H1 (cell line): ENCODE data around the gene SRPX. TPM values are rescaled to one million over a fixed set of nuclear protein-coding genes. Genes with fewer than 3 reads are reported as not detected.

ENCODE experiments used
- CTCF ChIA-PET: fragments of 300-600 bp; sonication (Branson Sonifier 250); formaldehyde crosslinking; loops from one replicate; lab custom pipeline; 2021; ENCODE audit not compliant: partially characterized antibody; lab: Charles Lee
- POLR2A ChIA-PET: fragments of 300-600 bp; sonication (Branson Sonifier 250); formaldehyde crosslinking; loops from one replicate; lab custom pipeline; 2021; ENCODE audit warnings: inconsistent platforms; ENCODE audit not compliant: partially characterized antibody; lab: Charles Lee
- DNase-seq, 2 experiments: peaks; one replicate each; pipeline versions ENCODE4 v3.0.0 to v3.0.0-alpha.2; 2010 to 2022; ENCODE audit warnings: low spot score in 2 of 2, low read depth in 1 of 2, mixed read lengths in 1 of 2
- FAIRE-seq: peaks from 2 replicates; lab custom pipeline; 2011; peaks lifted over from hg19 to GRCh38; lab: Jason Lieb, UNC
- H2AFZ ChIP-seq: 2 replicates; pipeline ENCODE4 v1.8.1; 2012; ENCODE audit warnings: low read length, inconsistent platforms
- H2AK5ac ChIP-seq: 2 replicates; pipeline ENCODE4 v1.6.1; 2013; ENCODE audit warnings: low read depth, low read length
- H2BK120ac ChIP-seq: replicated peaks from 2 replicates; pipeline ENCODE3; 2013; ENCODE audit warnings: low read depth, low read length, inconsistent platforms
- H2BK12ac ChIP-seq: 2 replicates; pipeline ENCODE4 v1.6.1; 2013; ENCODE audit warnings: low read depth, low read length
- H2BK15ac ChIP-seq: 2 replicates; pipeline ENCODE4 v1.6.1; 2013; ENCODE audit warnings: low read length
- H2BK20ac ChIP-seq: 2 replicates; pipeline ENCODE4 v1.6.1; 2013; ENCODE audit warnings: low read length
- H2BK5ac ChIP-seq: 2 replicates; pipeline ENCODE4 v1.6.1; 2013; ENCODE audit warnings: low read depth, low read length
- H3K14ac ChIP-seq: 2 replicates; pipeline ENCODE4 v1.6.1; 2013; ENCODE audit warnings: inconsistent platforms; ENCODE audit not compliant: insufficient read length
- H3K18ac ChIP-seq: 2 replicates; pipeline ENCODE4 v1.6.1; 2013; ENCODE audit warnings: low read length; ENCODE audit errors: extremely low read depth
- H3K23ac ChIP-seq: 2 replicates; pipeline ENCODE4 v1.6.1; 2013; ENCODE audit warnings: inconsistent platforms; ENCODE audit not compliant: insufficient read length
- H3K23me2 ChIP-seq: 2 replicates; pipeline ENCODE4 v1.6.1; 2013; ENCODE audit warnings: low read depth, low read length
- H3K27ac ChIP-seq: 2 replicates; pipeline ENCODE4 v1.6.1; 2011; ENCODE audit warnings: low read depth, low read length, inconsistent platforms
- H3K27me3 ChIP-seq, 4 experiments: replicated peaks in 1 of 4; 1 replicate in 1 of 4; 2 replicates in 3 of 4; pipeline versions ENCODE4 v1.6.1 to v1.8.1; 2011 to 2013; ENCODE audit warnings: low read length in 3 of 4, mild to moderate bottlenecking in 3 of 4, inconsistent platforms in 2 of 4, mixed read lengths in 2 of 4, moderate library complexity in 1 of 4; ENCODE audit not compliant: control insufficient read depth in 3 of 4, insufficient read depth in 3 of 4; ENCODE audit errors: extremely low read depth in 1 of 4
- H3K36me3 ChIP-seq, 4 experiments: 2 replicates each; pipeline versions ENCODE4 v1.6.1 to v1.8.1; 2011 to 2013; ENCODE audit warnings: mild to moderate bottlenecking in 4 of 4, low read length in 3 of 4, moderate library complexity in 2 of 4, control low read depth in 1 of 4, inconsistent platforms in 1 of 4; ENCODE audit not compliant: insufficient read depth in 4 of 4, control insufficient read depth in 2 of 4
- H3K4ac ChIP-seq: replicated peaks from 2 replicates; pipeline ENCODE3; 2013; ENCODE audit warnings: low read length, low read depth, mixed read lengths, inconsistent platforms; ENCODE audit not compliant: insufficient read length
- H3K4me1 ChIP-seq, 4 experiments: replicated peaks in 1 of 4; 1 replicate in 1 of 4; 2 replicates in 3 of 4; pipeline versions ENCODE4 v1.6.1 to v1.8.1; 2011 to 2013; ENCODE audit warnings: low read length in 3 of 4, inconsistent platforms in 2 of 4, mixed read lengths in 1 of 4; ENCODE audit not compliant: insufficient read depth in 4 of 4, control insufficient read depth in 3 of 4
- H3K4me2 ChIP-seq, 2 experiments: 2 replicates each; pipeline versions ENCODE4 v1.6.1 to v1.8.1; 2011 to 2013; ENCODE audit warnings: low read depth in 2 of 2, low read length in 2 of 2, control low read depth in 1 of 2, inconsistent platforms in 1 of 2, mild to moderate bottlenecking in 1 of 2; ENCODE audit not compliant: insufficient read depth in 1 of 2
- H3K4me3 ChIP-seq, 4 experiments: fragments of 200-600, 300-600 bp in 1 of 4; sonication (generic), shearing (Covaris generic), sonication (Bioruptor Twin) in 1 of 4; 2 replicates each; pipeline versions ENCODE4 v1.5.1 to v1.8.1; 2011 to 2016; ENCODE audit warnings: low read length in 4 of 4, low read depth in 3 of 4, control low read depth in 2 of 4, inconsistent platforms in 2 of 4, mild to moderate bottlenecking in 2 of 4, mixed read lengths in 1 of 4, moderate library complexity in 1 of 4; ENCODE audit not compliant: insufficient read depth in 2 of 4; ENCODE audit errors: extremely low read depth in 1 of 4
- H3K56ac ChIP-seq: replicated peaks from 2 replicates; pipeline ENCODE3; 2013; ENCODE audit warnings: low read depth, mild to moderate bottlenecking, mixed read lengths, low read length, inconsistent platforms; ENCODE audit not compliant: insufficient read length
- H3K79me1 ChIP-seq: 2 replicates; pipeline ENCODE4 v1.6.1; 2013; ENCODE audit warnings: low read depth, low read length, control low read depth
- H3K79me2 ChIP-seq, 2 experiments: 2 replicates each; pipeline versions ENCODE4 v1.6.1 to v1.8.1; 2012 to 2013; ENCODE audit warnings: low read length in 2 of 2, mild to moderate bottlenecking in 2 of 2, inconsistent platforms in 1 of 2; ENCODE audit not compliant: insufficient read depth in 2 of 2, control insufficient read depth in 1 of 2
- H3K9ac ChIP-seq, 4 experiments: replicated peaks in 1 of 4; 1 replicate in 1 of 4; 2 replicates in 3 of 4; pipeline versions ENCODE4 v1.6.1 to v1.8.1; 2011 to 2013; ENCODE audit warnings: low read depth in 3 of 4, low read length in 3 of 4, control low read depth in 2 of 4, mild to moderate bottlenecking in 2 of 4, moderate library complexity in 2 of 4, inconsistent platforms in 1 of 4; ENCODE audit errors: extremely low read depth in 1 of 4
- H3K9me3 ChIP-seq, 2 experiments: 2 replicates each; pipeline versions ENCODE4 v1.6.1 to v1.8.1; 2012 to 2013; ENCODE audit warnings: mild to moderate bottlenecking in 2 of 2, moderate library complexity in 2 of 2, control low read depth in 1 of 2, inconsistent platforms in 1 of 2, low read depth in 1 of 2, low read length in 1 of 2, mixed read lengths in 1 of 2; ENCODE audit not compliant: insufficient read depth in 2 of 2
- H4K20me1 ChIP-seq, 2 experiments: replicated peaks in 1 of 2; 2 replicates each; pipeline versions ENCODE3 to v1.8.1; 2011 to 2013; ENCODE audit warnings: inconsistent platforms in 2 of 2, low read length in 2 of 2, mild to moderate bottlenecking in 1 of 2; ENCODE audit not compliant: insufficient read depth in 2 of 2, control insufficient read depth in 1 of 2
- H4K5ac ChIP-seq: 2 replicates; pipeline ENCODE4 v1.6.1; 2013; ENCODE audit warnings: low read length, low read depth, mixed read lengths, inconsistent platforms; ENCODE audit not compliant: insufficient read length
- H4K8ac ChIP-seq: 2 replicates; pipeline ENCODE4 v1.8.0; 2013; ENCODE audit warnings: mild to moderate bottlenecking, moderate library complexity, low read length, inconsistent platforms; ENCODE audit not compliant: insufficient read depth; ENCODE audit errors: extremely low read depth
- H4K91ac ChIP-seq: replicated peaks from 2 replicates; pipeline ENCODE3; 2013; ENCODE audit warnings: low read length, mixed read lengths, inconsistent platforms; ENCODE audit not compliant: insufficient read length
- CBX8 ChIP-seq: fragments of 300-800, 300-1000 bp; sonication (generic); IDR thresholded peaks from 2 replicates; pipeline ENCODE4 v1.7.1; 2016; ENCODE audit warnings: low read depth, low read length, borderline replicate concordance
- CREB1 ChIP-seq: IDR thresholded peaks from 2 replicates; pipeline ENCODE4 v1.6.1; 2012; ENCODE audit warnings: inconsistent platforms
- CTCF ChIP-seq, 3 experiments: IDR thresholded peaks; 1 replicate in 2 of 3; 2 replicates in 1 of 3; pipeline versions ENCODE4 v1.5.1 to v1.6.1; 2011; ENCODE audit warnings: low read length in 3 of 3, mild to moderate bottlenecking in 3 of 3, inconsistent platforms in 2 of 3, low read depth in 1 of 3, moderate library complexity in 1 of 3; ENCODE audit not compliant: insufficient read depth in 1 of 3; ENCODE audit errors: control extremely low read depth in 1 of 3
- GABPA ChIP-seq: IDR thresholded peaks from 2 replicates; pipeline ENCODE4 v1.6.1; 2011; ENCODE audit warnings: mild to moderate bottlenecking, low read length, moderate library complexity, borderline replicate concordance; ENCODE audit not compliant: insufficient read depth
- HDAC2 ChIP-seq, 2 experiments: fragments of 300-600 bp in 1 of 2; sonication (generic) in 1 of 2; IDR thresholded peaks; 2 replicates each; pipeline ENCODE4 v1.6.1; 2011 to 2012; ENCODE audit warnings: low read depth in 2 of 2, low read length in 2 of 2, mild to moderate bottlenecking in 2 of 2, moderate library complexity in 2 of 2, borderline replicate concordance in 1 of 2, inconsistent platforms in 1 of 2
- KDM5A ChIP-seq: fragments of 200-600 bp; IDR thresholded peaks from 2 replicates; pipeline ENCODE4 v1.7.1; 2012; ENCODE audit warnings: mild to moderate bottlenecking, low read length, inconsistent platforms, mixed read lengths
- NRF1 ChIP-seq: IDR thresholded peaks from 2 replicates; pipeline ENCODE4 v1.6.1; 2011; ENCODE audit warnings: mild to moderate bottlenecking, low read depth, low read length, improper control_type of control experiment
- RNF2 ChIP-seq: fragments of 200-900, 300-1000 bp; sonication (generic); IDR thresholded peaks from 2 replicates; pipeline ENCODE4 v1.7.1; 2016; ENCODE audit warnings: borderline replicate concordance, low read depth, mild to moderate bottlenecking, antibody characterized with exemption, low read length; ENCODE audit not compliant: poor library complexity, severe bottlenecking; ENCODE audit errors: missing control alignments
- YY1 ChIP-seq: IDR thresholded peaks from 2 replicates; pipeline ENCODE4 v1.6.1; 2011; ENCODE audit warnings: low read depth, mild to moderate bottlenecking, low read length
- WGBS, 2 experiments: shearing (Covaris generic) in 1 of 2; methylation state at CpG; one replicate each; pipeline versions ENCODE4 v1.1.6 to v1.1.7; 2013 to 2015; ENCODE audit warnings: low lambda C conversion rate in 2 of 2, mixed read lengths in 2 of 2, inconsistent platforms in 1 of 2, low coverage in 1 of 2, missing lambda C conversion rate in 1 of 2; ENCODE audit not compliant: insufficient replicate concordance in 2 of 2, insufficient coverage in 1 of 2, insufficient read length in 1 of 2; ENCODE audit errors: extremely low coverage in 1 of 2, missing lambda C conversion rate in 1 of 2; 5-methylcytosine and 5-hydroxymethylcytosine counted together
- polyA plus RNA-seq, 7 experiments: library from polyadenylated mRNA; depleted of rRNA in 3 of 7; stranded (reverse) in 5 of 7; unstranded in 2 of 7; fragments of >200 nt in 5 of 7; fragments of 200-250 nt in 2 of 7; gene quantifications; 1 replicate in 5 of 7; 2 replicates in 1 of 7; 4 replicates in 1 of 7; pipeline versions ENCODE4 v1.2.1 to v1.2.3, GENCODE V29; 2011 to 2013; ENCODE audit warnings: missing spikeins in 2 of 7, mixed read lengths in 2 of 7
- total RNA-seq: library from RNA; stranded (reverse); fragmentation: NEBNext Ultra II Directional; extraction: Animal tissue kit (Norgen Biotek cat#: 25700); gene quantifications from 2 replicates; pipeline ENCODE4 v1.2.1, GENCODE V29; 2021

The SRPX gene
- total and polyA plus RNA-seq, 2 of the 8 experiments (the other 6 are each of a cell fraction or from before 2014, with no cell fraction given), result 7.6 to 10.4 TPM

DNA sequence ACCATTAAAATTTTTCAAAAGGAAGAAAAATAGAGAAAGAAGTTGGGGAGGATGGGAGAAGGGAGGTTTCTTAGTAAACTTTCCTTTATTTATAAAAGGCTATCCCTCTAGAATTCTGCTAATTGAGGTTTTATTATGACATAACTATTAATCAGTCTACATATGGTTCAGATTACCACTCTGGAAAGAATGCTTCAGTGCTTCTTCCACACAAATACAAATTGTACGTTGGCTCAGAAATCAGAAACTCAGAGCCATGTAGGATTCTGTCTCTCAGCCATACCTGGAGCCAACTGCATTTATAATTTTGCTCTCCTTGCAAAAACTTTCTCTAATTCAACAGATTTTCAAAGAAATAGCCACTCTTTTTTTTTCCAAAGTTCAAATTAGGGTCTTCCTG lies 37.1 kb downstream of the SRPX start:
- Histone ChIP-seq H3K56ac (no peak overlapping the region), H4K5ac (no peak overlapping the region), H2BK12ac (no peak overlapping the region), H3K9ac (no peak overlapping the region), H3K79me1 (no peaks in the 10 kb centered on the region), H4K91ac (no peak overlapping the region), H3K4me3 (no peak overlapping the region), H2AK5ac (no peak overlapping the region), H3K27ac (no peak overlapping the region), H2BK5ac (no peak overlapping the region), H3K23me2 (no peaks in the 10 kb centered on the region), H2BK15ac (no peak overlapping the region), H2AFZ (no peak overlapping the region), H3K14ac (no peak overlapping the region), H3K4ac (no peak overlapping the region), H2BK120ac (no peak overlapping the region), H3K4me2 (no peak overlapping the region), H3K9me3 (no peaks in the 10 kb centered on the region), H3K79me2 (no peaks in the 10 kb centered on the region), H3K27me3 (no peaks in the 10 kb centered on the region), H3K18ac (no peak overlapping the region), H4K8ac (no peak overlapping the region), H2BK20ac (no peak overlapping the region), H3K23ac (no peak overlapping the region), H3K4me1 (no peaks in the 10 kb centered on the region; a peak in 1 of 7 replicates), H3K36me3 (no peaks in the 10 kb centered on the region), H4K20me1 (no peaks in the 10 kb centered on the region)
- no peak for DNase-seq
- no peak for FAIRE-seq
- ChIA-PET CTCF (interaction anchor here (1.4 kb wide), 1 partner anchor 8 kb away, joined by 3 read pairs; no protein-coding TSS in a partner anchor), POLR2A (no interaction called here)
- TF ChIP-seq GABPA (no peak), HDAC2 (IDR thresholded peaks at IDR 0.05; ENCODE audit: borderline replicate concordance in 1 of 2, low read depth in 2 of 2, low read length in 2 of 2) (no peak), CTCF (IDR thresholded peaks at IDR 0.05; ENCODE audit: control extremely low read depth in 1 of 3, insufficient read depth in 1 of 3, low read depth in 1 of 3, low read length in 3 of 3) (no peak), RNF2 (no peak), NRF1 (no peak), CREB1 (no peak), YY1 (no peak), CBX8 (no peak), KDM5A (no peak)
- 89% methylated on average over 1 of the region's 1 CpG; no CpG with 5 or more reads in 1 of the 2 experiments for WGBS, 2 experiments
